Fibroblast of lung (primary cell): ENCODE data around the gene NTNG1. TPM values are rescaled to one million over a fixed set of nuclear protein-coding genes. Genes with fewer than 3 reads are reported as not detected.

Experiments used
- DNase-seq, 2 donors: peaks; one replicate each; pipeline versions ENCODE4 v3.0.0 to v3.0.0-alpha.2; 2010; ENCODE audit warnings: low read depth in 2 of 2
- H2AFZ ChIP-seq: 2 replicates; pipeline ENCODE4 v1.5.1; 2012; ENCODE audit warnings: low read length, control low read depth, inconsistent platforms
- H3K27ac ChIP-seq: 2 replicates; pipeline ENCODE4 v1.5.1; 2011; ENCODE audit warnings: low read length, control low read depth; ENCODE audit not compliant: insufficient read depth
- H3K27me3 ChIP-seq: 2 replicates; pipeline ENCODE4 v1.5.1; 2011; ENCODE audit warnings: mild to moderate bottlenecking, low read length; ENCODE audit not compliant: control insufficient read depth, insufficient read depth
- H3K36me3 ChIP-seq: 2 replicates; pipeline ENCODE4 v1.5.1; 2011; ENCODE audit warnings: low read length; ENCODE audit not compliant: control insufficient read depth, insufficient read depth
- H3K4me1 ChIP-seq: 2 replicates; pipeline ENCODE4 v1.5.1; 2011; ENCODE audit warnings: low read length; ENCODE audit not compliant: control insufficient read depth, insufficient read depth; ENCODE audit errors: extremely low read depth
- H3K4me2 ChIP-seq: 2 replicates; pipeline ENCODE4 v1.5.1; 2011; ENCODE audit warnings: low read length, control low read depth; ENCODE audit not compliant: insufficient read depth; ENCODE audit errors: extremely low read depth
- H3K4me3 ChIP-seq, 4 experiments: fragments of 200-600 bp in 1 of 4; sonication (generic) in 1 of 4; replicated peaks in 1 of 4; 2 replicates each; pipeline ENCODE4 v1.5.1; 2011 to 2016; ENCODE audit warnings: low read length in 4 of 4, low read depth in 3 of 4, mild to moderate bottlenecking in 3 of 4, control low read depth in 2 of 4, inconsistent platforms in 1 of 4, mixed read lengths in 1 of 4; ENCODE audit not compliant: insufficient read depth in 1 of 4; ENCODE audit errors: control extremely low read depth in 1 of 4
- H3K79me2 ChIP-seq: 2 replicates; pipeline ENCODE4 v1.5.1; 2012; ENCODE audit warnings: mild to moderate bottlenecking, low read length, inconsistent platforms; ENCODE audit not compliant: control insufficient read depth, insufficient read depth
- H3K9ac ChIP-seq: 2 replicates; pipeline ENCODE4 v1.5.1; 2011; ENCODE audit warnings: mild to moderate bottlenecking, low read length, control low read depth; ENCODE audit not compliant: insufficient read depth
- H3K9me3 ChIP-seq: 2 replicates; pipeline ENCODE4 v1.5.1; 2012; ENCODE audit warnings: low read depth, low read length; ENCODE audit not compliant: control insufficient read depth, insufficient read depth
- H4K20me1 ChIP-seq: 2 replicates; pipeline ENCODE4 v1.5.1; 2011; ENCODE audit warnings: low read length; ENCODE audit not compliant: control insufficient read depth, insufficient read depth; ENCODE audit errors: extremely low read depth
- EZH2 ChIP-seq: IDR thresholded peaks from 2 replicates; pipeline ENCODE4 v1.5.1; 2012; ENCODE audit warnings: low read length, control low read depth, mild to moderate bottlenecking; ENCODE audit errors: missing control alignments
- polyA plus RNA-seq, 2 donors: library from polyadenylated mRNA; depleted of rRNA in 1 of 2; stranded (reverse) in 1 of 2; unstranded in 1 of 2; fragments of >200 nt; gene quantifications; 2 replicates each; pipeline ENCODE4 v1.2.1, GENCODE V29; 2011 to 2012; ENCODE audit warnings: missing spikeins in 1 of 2
- total RNA-seq: library from RNA; depleted of rRNA; stranded (reverse); fragments of >200 nt; gene quantifications from 2 replicates; pipeline ENCODE4 v1.2.1, GENCODE V29; 2014
- TF ChIP-seq, protein P1 (sequence below), 2 donors: IDR thresholded peaks in 1 of 2; conservative IDR thresholded peaks in 1 of 2; 1 replicate in 1 of 2; 2 replicates in 1 of 2; pipeline ENCODE4 v1.5.1; 2011 to 2012; ENCODE audit warnings: low read length in 2 of 2, control low read depth in 1 of 2, inconsistent platforms in 1 of 2, low read depth in 1 of 2, mild to moderate bottlenecking in 1 of 2

Gene NTNG1
- total and polyA plus RNA-seq, 2 donors (not counting 1 experiment from before 2014, with no cell fraction given) = 0.82 to 8.6 TPM

GRCh38 chr1:107250169-107250568 lies 109.3 kb downstream of the NTNG1 start:
- Histone ChIP-seq H4K20me1 (no peaks in the 10 kb centered on the region), H3K9ac (no peak overlapping the region), H3K4me1 (no peaks in the 10 kb centered on the region), H3K4me2 (no peak overlapping the region), H3K27me3 (no peaks in the 10 kb centered on the region), H3K79me2 (no peaks in the 10 kb centered on the region), H3K27ac (no peak overlapping the region), H3K4me3 (no peak overlapping the region), H3K9me3 (no peaks in the 10 kb centered on the region), H3K36me3 (no peaks in the 10 kb centered on the region), H2AFZ (no peak overlapping the region)
- TF ChIP-seq, protein P1, sequence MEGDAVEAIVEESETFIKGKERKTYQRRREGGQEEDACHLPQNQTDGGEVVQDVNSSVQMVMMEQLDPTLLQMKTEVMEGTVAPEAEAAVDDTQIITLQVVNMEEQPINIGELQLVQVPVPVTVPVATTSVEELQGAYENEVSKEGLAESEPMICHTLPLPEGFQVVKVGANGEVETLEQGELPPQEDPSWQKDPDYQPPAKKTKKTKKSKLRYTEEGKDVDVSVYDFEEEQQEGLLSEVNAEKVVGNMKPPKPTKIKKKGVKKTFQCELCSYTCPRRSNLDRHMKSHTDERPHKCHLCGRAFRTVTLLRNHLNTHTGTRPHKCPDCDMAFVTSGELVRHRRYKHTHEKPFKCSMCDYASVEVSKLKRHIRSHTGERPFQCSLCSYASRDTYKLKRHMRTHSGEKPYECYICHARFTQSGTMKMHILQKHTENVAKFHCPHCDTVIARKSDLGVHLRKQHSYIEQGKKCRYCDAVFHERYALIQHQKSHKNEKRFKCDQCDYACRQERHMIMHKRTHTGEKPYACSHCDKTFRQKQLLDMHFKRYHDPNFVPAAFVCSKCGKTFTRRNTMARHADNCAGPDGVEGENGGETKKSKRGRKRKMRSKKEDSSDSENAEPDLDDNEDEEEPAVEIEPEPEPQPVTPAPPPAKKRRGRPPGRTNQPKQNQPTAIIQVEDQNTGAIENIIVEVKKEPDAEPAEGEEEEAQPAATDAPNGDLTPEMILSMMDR (conservative IDR thresholded peaks at IDR 0.05 in 1 of 2, IDR thresholded peaks at IDR 0.05 in 1 of 2; ENCODE audit: low read depth in 1 of 2, low read length in 2 of 2) = no peak
- TF ChIP-seq EZH2 = no peak
- DNase-seq = peak in 1 of 2 donors; percentile 63

GRCh38 chr1:107251083-107251482 lies 110.2 kb downstream of the NTNG1 start:
- H3K9me3 ChIP-seq = no peaks in the 10 kb centered on the region
- no peak overlapping the region for H3K27ac ChIP-seq
- H3K79me2 ChIP-seq = no peaks in the 10 kb centered on the region
- H3K36me3 ChIP-seq = no peaks in the 10 kb centered on the region
- peak in 1 of 2 donors; percentile 56 for DNase-seq
- no peak overlapping the region for H3K4me3 ChIP-seq
- H2AFZ ChIP-seq = no peak overlapping the region
- H3K4me2 ChIP-seq = no peak overlapping the region
- no peaks in the 10 kb centered on the region for H4K20me1 ChIP-seq
- no peaks in the 10 kb centered on the region for H3K27me3 ChIP-seq
- no peak overlapping the region for H3K9ac ChIP-seq
- TF ChIP-seq, protein P1 (conservative IDR thresholded peaks at IDR 0.05 in 1 of 2, IDR thresholded peaks at IDR 0.05 in 1 of 2; ENCODE audit: low read depth in 1 of 2, low read length in 2 of 2) = no peak
- TF ChIP-seq EZH2 = no peak
- no peaks in the 10 kb centered on the region for H3K4me1 ChIP-seq

GRCh38 chr1:107251839-107252238 lies 111.0 kb downstream of the NTNG1 start:
- no peak for TF ChIP-seq EZH2
- TF ChIP-seq, protein P1 (conservative IDR thresholded peaks at IDR 0.05 in 1 of 2, IDR thresholded peaks at IDR 0.05 in 1 of 2; ENCODE audit: low read depth in 1 of 2, low read length in 2 of 2) = no peak
- H3K36me3 ChIP-seq = no peaks in the 10 kb centered on the region
- H4K20me1 ChIP-seq = no peaks in the 10 kb centered on the region
- no peak overlapping the region for H3K27ac ChIP-seq
- H3K27me3 ChIP-seq = no peaks in the 10 kb centered on the region
- no peak overlapping the region for H2AFZ ChIP-seq
- no peak for DNase-seq
- H3K9me3 ChIP-seq = no peaks in the 10 kb centered on the region
- no peaks in the 10 kb centered on the region for H3K4me1 ChIP-seq
- no peak overlapping the region for H3K4me2 ChIP-seq
- no peaks in the 10 kb centered on the region for H3K79me2 ChIP-seq
- H3K4me3 ChIP-seq = no peak overlapping the region
- no peak overlapping the region for H3K9ac ChIP-seq
